Sigmoid colon (tissue), 4 donors: Measurements from ENCODE around the gene KLHL3.

ENCODE experiments used
- EP300 ChIP-seq, 4 donors: sonication (generic); formaldehyde crosslinking; IDR thresholded peaks; one replicate each; pipeline ENCODE4 v1.6.1; 2017; ENCODE audit warnings: antibody characterized with exemption in 4 of 4
- POLR2A ChIP-seq, 2 donors: fragments of 450-650 bp; IDR thresholded peaks; one replicate each; pipeline ENCODE4 v1.6.1; 2016; ENCODE audit warnings: antibody characterized with exemption in 2 of 2, mild to moderate bottlenecking in 2 of 2, moderate library complexity in 2 of 2
- POLR2AphosphoS5 ChIP-seq, 4 donors: sonication (generic); formaldehyde crosslinking; IDR thresholded peaks; one replicate each; pipeline ENCODE4 v1.6.1; 2017; ENCODE audit warnings: antibody characterized with exemption in 4 of 4
- TF ChIP-seq, protein P1 (sequence below), 4 experiments: fragments of 450-650 bp in 3 of 4; fragments of 200-600 bp in 1 of 4; IDR thresholded peaks; one replicate each; pipeline ENCODE4 v1.5.1; 2016 to 2019; ENCODE audit warnings: antibody characterized with exemption in 4 of 4, mild to moderate bottlenecking in 3 of 4, moderate library complexity in 2 of 4

DNA sequence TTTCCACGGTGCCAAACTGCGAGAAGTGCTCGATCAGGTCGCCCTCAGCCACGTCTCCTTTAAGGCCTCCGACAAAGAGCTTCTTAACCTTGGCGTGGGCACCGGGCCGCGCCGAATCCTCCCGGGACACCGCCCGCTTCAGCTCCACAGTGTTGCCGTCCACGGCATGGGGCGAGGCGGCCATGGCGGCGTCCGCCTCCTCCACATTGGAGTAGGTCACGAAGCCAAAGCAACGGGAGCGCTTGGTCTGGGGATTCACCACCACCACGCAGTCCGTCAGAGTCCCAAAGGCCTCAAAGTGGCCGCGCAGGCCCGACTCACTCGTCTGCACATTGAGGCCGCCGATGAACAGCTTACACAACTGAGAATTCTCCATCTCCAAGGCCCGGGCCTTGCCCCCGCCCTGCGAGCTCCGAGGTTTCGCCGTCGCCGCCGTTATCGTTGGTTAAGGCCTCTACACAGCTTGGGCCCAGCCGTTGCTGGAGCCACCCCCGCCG, 17.9 kb upstream of the KLHL3 start:
- TF ChIP-seq, protein P1, sequence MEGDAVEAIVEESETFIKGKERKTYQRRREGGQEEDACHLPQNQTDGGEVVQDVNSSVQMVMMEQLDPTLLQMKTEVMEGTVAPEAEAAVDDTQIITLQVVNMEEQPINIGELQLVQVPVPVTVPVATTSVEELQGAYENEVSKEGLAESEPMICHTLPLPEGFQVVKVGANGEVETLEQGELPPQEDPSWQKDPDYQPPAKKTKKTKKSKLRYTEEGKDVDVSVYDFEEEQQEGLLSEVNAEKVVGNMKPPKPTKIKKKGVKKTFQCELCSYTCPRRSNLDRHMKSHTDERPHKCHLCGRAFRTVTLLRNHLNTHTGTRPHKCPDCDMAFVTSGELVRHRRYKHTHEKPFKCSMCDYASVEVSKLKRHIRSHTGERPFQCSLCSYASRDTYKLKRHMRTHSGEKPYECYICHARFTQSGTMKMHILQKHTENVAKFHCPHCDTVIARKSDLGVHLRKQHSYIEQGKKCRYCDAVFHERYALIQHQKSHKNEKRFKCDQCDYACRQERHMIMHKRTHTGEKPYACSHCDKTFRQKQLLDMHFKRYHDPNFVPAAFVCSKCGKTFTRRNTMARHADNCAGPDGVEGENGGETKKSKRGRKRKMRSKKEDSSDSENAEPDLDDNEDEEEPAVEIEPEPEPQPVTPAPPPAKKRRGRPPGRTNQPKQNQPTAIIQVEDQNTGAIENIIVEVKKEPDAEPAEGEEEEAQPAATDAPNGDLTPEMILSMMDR (IDR thresholded peaks at IDR 0.05), result no peak
- TF ChIP-seq EP300 (IDR thresholded peaks at IDR 0.05) (no peak), POLR2A (IDR thresholded peaks at IDR 0.05) (no peak), POLR2AphosphoS5 (IDR thresholded peaks at IDR 0.05) (no peak)
